GM21381 (cell line): ENCODE data around the gene HEPN1.

Experiments used
- ATAC-seq: cut with Tn5 transposase; IDR thresholded peaks from one replicate; pipeline ENCODE4 v1.9.1; 2021; ENCODE audit warnings: mild to moderate bottlenecking, moderate library complexity; ENCODE audit not compliant: unreplicated experiment

Gene HEPN1

DNA sequence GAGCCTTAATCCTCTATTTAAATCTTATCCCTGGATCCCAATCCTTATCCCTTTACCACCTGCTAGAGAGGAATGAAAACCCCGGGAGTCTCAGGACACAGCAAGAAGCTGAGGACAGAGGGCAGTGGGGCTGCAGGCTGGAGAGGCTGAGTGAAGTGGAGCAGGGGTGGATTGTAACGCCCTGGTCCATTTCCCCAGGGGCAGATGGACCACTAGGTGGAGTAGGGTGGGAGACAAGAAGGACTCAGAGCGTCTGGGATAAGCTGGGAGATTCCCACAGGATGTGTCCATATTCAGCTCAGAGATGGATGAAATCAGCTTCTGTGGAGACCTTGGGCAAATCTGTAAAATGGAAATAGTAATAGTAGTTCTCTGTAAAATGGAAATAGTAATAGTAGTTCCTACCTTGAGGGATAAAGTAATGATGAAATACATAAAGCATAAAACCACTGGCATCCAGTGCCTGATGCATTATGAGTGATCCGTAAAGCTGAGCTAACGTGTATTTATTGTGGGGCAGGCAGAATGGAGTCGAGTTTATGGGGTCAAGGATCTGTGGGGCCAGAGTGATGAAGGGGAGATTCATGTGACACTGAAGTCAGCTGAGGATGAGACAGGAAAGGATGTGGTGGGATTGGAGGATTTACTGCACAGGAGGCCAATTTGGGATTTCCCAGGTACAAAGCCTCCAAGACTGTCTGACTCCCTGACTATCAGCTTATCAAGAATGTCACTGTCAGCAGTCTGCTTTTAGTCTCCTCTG lies 19.5 kb upstream of the HEPN1 start:
- ATAC-seq, result no peak

DNA sequence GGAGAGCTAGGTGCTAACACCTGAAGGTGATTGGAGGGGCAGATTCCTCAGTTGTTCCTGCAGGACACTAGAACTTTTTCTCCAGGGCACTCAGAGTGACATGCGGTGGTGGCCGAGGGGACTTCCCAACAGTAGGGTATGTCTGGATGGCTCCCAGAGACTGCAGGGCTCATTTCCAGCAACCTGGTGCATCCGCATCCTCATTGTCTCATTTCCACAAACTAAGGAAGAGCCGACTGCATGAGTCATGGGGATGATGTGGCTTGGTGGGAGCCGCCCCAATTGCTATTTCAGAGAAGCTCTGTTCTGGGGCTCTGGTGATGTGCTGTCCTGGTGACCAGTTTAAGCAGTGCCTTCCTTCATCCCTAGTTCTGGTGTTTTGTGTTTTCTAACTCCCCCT lies 18.6 kb upstream of the HEPN1 start:
- ATAC-seq, result no peak

DNA sequence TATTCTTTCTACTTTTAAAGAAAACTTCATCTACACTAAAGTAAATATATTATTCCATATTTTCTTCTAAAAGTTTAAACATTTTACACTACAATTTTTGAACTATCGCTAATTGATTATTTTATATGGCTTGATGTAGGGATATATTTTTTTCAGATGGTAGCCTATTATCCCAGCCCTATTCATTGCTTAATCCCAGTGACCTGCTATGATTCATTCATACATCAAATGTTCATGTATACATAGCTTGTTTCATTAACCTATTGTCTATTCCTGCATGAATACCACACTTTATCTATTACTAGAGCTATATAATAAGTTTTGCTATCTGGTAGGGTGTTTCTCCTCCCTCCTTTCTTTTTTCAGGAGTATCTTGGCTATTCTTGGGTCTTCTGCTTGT lies 16.4 kb upstream of the HEPN1 start:
- ATAC-seq, result no peak

DNA sequence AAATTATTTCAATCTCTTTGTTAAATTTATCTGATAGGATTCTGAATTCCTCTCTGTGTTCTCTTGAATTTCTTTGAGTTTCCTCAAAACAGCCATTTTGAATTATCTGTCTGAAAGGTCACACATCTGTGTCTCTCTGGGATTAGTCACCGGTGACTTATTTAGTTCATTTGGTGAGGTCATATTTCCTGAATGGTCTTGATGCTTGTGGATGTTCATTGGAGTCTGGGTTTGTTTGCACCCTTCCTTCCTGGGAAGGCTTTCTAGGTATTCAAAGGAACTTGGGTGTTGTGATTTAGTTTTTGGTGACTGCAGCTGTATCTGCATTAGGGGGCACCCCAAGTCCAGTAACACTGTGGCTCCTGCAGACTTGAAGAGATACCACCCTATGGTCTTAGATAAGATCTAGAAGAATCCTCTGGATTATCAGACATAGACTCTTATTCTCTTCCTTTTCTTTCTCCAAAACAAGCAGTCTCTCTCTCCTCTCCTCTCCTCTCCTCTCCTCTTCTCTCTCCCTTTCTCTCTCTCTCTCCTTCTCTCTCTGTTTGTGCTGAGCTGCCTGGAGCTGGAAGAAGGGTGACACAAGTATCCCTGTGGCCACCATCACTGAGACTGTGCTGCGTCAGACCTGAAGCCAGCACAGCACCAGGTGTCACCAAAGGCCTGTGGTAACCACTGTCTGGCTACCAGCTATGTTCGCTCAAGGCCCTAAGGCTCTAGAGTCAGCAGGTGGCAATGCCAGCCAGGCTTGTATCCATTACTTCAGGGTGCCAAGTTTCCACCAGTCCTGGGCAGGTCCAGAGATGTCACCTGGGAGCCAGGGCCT lies 3.3 kb upstream of the HEPN1 start:
- ATAC-seq, result no peak

DNA sequence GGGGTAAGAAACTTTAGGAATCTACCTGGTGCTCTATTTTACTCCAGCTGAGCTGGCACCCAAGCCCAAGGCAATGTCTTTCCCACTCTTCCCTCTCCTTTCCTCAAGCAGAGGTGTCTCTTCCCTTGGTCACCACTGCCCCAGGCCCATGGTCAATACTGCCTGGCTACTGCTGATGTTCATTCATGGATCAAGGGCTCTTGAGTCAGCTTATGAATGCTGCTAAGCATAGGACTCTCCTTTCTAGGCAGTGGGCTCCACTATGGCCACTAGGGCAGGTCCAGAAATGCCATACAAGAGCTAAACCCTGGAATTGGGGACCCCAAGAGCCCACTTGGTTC lies 2.7 kb upstream of the HEPN1 start:
- ATAC-seq, result no peak

DNA sequence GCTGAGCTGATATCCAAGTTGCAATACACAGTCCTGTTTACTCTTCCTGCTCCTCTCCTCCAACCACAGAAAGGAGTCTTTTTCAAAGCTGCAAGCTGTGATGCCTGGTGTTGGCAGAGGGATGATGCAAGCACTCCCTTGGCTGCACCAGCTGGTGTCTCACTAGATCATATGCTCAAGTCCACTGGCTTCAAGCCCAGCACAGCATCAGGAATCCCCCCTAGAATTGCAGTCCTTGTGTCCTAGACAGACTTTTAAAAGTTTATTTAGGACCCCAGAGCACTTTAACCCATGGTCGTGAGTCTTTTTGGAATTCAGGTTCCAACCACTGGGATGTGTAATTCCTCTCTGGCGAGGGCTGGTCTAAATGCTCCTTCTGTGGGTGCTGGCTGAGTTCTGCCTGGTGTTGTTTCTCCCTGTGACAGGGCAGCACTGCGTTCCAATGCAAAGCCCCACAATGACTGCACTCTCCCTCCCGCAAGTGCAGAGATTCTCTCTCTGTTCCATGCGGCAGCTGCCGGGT lies 1.9 kb upstream of the HEPN1 start:
- ATAC-seq, result no peak

DNA sequence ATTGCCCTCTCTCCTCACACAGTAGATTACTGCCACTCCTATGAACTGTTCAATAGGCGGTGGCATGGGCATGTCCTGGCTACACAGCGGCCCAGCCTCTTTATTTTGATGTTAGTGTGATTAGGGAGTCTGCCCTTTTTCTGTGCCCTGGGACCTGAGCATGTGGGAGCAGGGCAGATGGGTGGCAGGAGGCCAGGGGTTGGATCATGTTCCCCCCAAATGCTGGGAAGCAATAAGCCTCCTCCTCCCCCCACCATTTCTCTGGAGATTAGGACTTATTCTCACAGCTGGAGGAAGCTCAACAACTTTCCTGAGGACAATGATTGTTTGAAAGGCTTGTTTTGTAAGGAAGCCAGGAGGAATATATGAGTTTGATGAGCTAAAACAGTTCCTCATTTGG lies 848 bp downstream of the HEPN1 start:
- no peak for ATAC-seq

DNA sequence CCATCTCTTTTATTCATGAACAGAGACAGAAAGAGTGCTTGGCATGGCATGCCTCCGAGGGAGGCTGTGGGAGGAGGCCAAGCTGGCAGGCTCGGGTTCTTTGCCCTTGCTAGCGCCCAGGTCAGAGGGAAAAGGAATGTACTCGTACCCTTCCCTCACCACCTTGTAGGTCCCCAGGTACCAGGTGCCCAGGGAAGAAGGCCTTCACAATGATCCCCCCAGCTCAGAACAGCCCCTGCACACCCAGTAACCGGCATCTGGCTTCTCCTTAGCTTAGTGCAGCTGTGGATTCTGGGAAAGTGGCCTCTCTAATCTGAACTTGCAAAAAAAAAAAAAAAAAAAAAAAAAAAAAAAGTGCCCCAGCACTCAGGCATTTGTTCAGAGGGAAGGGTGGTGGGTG lies 1.3 kb downstream of the HEPN1 start:
- ATAC-seq, result no peak

DNA sequence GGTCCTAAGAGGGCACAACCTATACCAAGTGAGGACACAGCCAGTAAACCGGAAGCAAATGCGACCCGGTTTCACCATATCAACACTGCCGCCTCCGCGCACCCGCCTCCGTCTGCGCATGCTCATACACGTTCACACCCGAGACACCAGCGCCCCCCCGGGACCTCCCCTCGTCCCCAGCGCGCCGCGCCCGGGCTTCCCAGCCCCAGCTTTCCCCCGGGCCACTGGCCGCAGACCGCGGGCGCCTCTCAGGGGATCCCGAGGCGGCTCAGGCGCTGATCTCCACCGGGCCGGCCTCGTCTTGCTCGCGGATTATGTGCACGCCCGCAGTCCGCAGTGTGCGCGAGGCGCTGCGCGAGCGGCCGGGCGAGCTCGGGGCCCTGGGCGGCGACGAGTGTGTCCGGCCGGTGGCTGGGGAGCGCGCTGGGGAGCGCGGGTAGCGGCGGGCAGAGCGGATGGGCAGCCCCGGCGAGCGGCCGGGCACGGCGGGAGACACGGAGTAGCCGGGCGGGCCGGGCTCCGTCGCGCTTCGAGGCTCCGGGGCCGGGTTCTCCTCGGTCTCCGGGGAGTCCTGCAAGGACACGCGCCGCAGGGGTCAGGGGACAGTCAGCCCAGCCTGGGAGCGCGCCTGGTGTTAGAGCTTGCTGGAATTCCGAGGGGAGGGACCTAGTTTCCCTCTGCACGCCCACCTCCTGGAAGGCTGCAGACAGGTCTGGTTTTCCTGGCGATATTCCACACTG lies 2.0 kb downstream of the HEPN1 start:
- ATAC-seq, result peak; percentile 69

DNA sequence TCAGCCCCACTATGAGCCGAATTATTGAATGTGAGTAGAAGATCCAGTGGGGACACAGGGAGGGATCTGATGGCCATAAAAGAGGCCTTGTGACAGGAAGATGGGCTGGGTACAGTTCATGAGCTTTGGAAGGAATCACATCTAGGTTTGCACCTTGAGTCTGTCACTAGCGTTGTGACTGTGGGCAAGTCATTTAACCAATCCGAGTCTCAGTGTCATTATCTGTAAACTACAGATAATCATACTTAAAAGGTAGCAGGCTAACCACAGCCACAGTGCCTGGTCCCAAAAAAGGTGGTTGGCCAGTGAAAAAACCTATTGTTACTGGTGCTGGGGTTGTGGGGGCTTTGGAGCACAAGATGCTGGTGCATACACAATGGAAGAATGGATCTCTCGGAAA lies 3.8 kb downstream of the HEPN1 start:
- no peak for ATAC-seq

DNA sequence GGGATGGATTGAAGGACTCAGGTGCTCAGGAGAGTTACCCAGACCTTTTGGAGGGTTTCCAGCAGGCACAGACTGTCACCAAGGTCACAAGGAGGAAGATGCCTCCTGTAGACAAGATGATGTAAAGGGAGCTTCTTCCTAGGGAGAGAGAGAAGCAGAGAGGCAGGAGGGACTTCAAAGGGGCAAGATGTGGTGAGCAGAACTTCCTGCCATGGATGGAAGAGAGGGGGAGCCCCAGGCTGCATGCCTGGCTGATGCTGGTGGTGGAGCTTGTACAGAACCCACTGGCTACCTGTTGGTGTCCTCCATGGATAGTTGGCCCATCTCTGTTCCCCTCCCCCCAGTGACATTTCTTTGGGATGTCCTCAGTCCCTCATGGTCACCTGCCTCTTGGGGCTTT lies 4.2 kb downstream of the HEPN1 start:
- ATAC-seq, result no peak

DNA sequence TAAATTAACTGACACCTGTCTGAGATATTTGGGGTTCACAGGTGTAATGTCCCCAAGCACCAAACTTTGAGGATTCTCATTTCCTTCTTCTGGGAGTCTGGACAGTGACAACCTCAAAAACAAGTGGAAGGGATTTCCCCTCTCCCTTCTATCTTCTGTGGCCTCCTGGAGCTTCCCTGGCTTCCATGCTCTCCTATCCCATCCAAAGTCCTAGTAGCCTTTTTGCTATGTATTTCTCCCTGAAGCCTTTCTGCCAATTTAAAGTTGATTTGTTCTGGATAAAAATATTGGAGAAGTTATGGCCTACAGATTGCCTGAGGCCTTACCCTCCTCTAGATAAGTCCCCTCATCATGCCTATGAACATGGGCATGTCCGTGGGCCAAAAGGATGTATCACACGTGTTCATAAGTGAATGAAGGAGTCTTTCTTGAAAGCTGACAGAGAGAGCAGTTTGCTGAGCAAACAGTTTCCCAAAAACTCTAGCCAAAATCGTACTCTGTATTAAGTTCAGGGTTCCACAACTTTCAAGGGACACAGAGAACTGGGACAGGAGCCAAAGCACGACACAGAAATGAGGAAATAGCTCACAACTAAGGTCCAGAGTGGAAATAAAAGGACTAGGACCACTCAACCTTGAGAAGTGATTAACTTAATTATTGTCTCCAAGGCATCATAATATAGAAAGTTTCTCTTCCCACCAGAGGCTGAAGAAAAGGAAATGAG lies 10.1 kb downstream of the HEPN1 start:
- ATAC-seq, result no peak

DNA sequence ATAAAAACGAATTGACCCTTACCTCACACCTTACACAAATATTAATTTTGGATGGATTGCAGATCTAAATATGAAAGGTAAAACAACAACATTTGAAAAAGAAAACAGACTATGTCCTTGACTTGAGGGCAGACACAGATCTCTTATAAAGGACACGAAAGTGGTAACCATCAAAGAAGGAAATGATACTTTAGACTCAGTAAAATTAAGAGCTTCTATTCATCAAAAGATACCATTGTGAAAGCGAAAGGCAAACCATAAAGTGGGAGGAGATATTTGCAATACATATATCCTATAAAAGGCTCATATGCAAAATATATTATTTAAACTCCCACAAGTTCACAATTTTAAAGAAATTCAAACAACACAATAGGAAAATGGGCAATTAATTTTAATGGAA lies 11.7 kb downstream of the HEPN1 start:
- ATAC-seq, result peak; percentile 97

DNA sequence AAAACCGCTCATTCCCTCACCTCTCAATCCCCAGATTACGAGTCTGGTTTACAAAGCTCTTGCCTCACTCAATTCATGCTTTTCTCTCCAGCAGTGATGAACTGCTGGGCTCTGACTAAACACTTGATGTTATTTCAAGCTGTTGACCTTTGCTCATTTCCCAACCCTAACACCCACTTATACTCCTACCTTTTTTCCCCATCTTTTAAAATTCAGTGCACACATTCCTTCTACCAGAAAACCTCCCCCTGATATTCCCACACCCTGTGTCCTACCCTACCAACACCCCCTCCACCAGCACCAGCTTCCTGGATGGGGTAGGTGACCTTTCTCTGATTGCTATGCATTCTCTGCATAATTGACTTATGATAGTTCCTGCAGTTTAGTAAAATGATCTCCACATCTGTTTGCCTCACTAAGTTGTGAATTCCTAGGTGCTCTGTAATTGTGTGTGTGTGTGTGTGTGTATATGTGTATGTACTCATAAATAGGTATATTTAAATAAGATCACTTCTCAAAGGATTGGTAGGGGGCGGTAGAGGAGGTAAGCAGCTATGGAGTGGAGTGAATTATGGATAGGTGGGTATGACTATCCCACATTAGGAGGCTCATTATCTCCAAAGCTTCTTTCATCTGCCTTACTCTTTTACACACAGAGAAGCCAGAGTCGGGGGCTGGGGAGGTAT lies 16.0 kb downstream of the HEPN1 start:
- no peak for ATAC-seq

DNA sequence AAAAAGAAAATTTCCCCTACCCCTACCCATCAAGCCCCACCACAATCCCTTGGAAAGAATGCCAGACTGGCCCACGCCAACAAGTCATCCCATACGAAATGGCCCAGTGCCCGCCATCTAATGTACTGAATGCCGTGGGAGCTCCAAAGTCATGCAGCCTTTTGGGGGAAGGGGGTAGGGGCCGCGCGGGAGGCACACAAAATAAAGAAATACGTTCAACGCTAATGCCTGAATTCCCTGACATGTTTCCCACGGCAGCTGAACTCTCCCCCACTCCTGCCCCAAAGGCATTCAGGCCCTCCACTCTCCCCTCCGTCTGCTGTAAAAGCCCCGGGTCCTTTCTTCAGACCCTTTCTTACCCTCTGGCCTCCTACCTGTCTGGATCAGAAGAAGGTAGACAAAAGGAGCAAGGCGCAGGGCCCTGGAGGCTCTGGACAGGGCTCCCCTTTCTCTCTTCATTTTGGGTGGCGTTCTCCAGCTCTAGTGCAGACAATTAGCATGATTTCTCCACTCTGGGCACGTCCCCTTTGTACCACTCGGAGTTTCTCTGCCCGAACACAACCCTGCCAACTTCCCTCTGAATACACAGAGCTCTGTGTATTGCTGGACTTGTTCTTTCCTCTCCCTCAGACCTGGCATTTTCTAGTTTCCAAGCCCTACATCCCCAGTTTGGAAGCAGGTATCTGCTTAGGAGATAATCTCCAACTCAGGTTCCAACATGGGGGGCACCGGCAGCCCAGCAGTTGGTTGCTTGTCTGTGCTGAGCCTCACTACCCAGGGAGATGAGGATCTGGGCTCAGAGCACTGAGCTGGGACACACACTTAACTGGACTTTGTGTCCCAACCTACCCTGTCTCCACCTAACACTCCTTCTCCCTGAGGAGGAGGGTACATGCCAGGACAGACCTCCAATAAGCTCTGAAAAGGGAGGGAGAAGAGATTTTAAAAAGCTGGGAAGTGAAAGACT lies 16.8 kb downstream of the HEPN1 start, which contains the start of gene HEPACAM:
Gene HEPACAM, minus strand, starts transcription at position 500 of the 967 bp plus-strand sequence. Its CDS starts 41 bp downstream, at position 459.
- no peak for ATAC-seq

DNA sequence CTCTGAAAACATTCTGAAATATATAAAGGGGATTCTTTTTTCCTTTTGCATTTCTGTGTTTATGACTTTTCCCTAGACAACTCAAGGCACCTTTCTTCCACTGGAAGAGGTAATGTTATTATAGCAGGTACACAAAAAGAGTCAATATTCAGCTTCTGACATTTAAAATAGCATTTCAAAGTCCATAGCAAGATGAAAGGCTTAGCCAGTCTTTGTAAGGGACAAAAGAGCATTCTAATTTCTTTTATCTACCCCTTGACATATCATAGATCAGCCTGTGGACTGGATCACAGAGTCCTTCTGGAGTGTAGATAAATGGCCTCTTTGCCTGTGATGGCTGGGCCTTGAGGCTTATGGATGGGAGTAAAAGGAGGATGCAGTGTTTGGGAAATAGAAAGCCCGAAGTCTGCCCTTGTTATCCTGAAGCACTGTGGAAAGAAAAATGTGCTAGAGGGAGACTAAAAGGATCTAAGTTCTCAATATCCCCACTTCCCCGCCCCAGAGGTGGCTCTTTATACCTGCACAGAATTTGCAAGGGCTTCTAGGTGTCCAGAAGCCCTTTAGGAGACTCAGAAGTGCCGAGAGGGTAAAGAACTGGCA lies 18.4 kb downstream of the HEPN1 start:
- no peak for ATAC-seq

DNA sequence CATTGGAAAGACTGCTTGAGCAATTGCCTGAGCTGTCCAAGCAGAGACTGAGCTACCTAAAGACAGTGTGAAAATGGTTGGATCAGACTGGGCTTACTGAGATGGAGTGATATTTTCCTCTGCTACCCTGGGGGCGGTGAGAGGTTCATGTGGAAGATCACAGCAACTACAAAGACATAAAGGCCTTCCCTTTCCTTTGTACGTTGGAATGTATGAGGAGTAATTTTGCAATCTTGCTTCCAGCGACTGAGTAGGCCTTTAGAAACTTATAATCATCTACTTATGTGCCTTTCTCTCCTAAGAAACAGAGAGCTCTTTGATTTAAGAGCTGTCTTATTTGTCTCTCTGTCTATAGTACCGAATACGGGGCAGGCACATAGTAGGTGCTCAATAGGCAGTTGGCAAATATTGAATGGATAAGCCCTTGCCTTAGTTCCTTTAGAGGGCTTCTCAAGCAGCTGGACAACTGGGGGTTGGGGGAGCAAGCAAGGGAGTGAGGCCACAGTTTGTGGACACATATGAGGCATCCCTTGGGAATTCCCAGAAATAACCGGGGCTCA lies 19.2 kb downstream of the HEPN1 start:
- ATAC-seq, result no peak

DNA sequence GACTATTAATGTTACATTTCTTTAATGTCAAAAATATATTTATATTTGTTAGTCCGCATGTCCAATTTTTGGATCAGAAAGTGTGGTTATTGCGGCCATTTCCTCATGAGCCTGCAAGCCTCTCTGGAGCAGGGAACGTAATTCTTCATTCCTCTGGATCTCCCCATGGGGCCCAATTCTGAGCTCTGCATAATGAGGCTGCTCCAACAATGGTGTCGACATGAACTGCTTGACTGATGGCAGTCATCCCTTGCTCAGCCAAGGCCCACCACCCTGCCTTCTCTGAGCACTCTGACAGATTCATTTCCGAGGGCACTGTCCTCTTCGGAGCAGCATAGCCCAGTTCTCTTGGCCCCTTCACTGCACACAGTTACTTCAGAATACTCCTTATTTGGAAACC lies 19.9 kb downstream of the HEPN1 start:
- no peak for ATAC-seq
